ENCODE results near the gene ARHGAP1.

DNA sequence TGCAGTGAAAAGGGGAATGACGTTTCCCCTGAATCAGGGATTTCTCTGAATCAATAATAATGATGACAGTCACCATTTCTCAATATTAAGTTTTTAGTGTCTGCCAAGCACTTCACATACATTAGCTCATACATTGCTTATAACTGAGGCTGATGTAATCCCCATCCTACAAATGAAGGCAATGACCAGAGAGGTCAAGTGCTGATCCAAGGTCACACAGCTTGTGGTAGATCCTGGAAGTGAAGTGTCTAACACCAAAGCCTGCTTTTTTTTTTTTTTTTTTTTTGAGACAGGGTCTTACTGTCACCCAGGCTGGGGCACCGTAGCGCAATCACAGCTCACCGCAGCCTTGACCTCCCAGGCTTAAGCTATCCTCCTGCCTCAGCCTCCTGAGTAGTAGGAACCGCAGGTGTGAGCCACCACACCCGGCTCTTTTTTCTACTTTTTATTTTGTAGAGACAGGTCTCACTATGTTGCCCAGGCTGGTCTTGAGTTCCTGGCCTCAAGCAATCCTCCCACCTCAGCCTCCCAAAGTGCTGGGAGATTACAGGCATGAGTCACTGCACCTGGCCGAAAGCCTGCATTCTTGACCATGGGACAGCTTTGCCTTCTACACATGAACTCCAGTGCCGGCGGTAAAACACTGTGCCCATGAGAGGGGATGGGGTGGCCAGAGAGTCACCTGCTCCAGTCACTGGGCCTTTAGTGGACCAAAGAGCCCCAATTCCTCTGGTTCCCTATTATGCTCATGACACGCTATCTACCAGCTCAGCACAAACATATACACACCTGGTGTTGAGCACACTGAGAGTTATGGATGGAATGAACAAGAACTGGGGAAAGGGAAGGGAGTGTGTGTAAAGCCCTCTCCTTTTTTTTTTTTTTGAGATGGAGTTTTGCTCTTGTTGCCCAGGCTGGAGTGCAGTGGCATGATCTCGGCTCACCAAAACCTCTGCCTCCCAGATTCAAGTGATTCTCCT is 17.4 kb downstream of the ARHGAP1 start:
- TF ChIP-seq, protein P1, sequence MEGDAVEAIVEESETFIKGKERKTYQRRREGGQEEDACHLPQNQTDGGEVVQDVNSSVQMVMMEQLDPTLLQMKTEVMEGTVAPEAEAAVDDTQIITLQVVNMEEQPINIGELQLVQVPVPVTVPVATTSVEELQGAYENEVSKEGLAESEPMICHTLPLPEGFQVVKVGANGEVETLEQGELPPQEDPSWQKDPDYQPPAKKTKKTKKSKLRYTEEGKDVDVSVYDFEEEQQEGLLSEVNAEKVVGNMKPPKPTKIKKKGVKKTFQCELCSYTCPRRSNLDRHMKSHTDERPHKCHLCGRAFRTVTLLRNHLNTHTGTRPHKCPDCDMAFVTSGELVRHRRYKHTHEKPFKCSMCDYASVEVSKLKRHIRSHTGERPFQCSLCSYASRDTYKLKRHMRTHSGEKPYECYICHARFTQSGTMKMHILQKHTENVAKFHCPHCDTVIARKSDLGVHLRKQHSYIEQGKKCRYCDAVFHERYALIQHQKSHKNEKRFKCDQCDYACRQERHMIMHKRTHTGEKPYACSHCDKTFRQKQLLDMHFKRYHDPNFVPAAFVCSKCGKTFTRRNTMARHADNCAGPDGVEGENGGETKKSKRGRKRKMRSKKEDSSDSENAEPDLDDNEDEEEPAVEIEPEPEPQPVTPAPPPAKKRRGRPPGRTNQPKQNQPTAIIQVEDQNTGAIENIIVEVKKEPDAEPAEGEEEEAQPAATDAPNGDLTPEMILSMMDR (conservative IDR thresholded peaks at IDR 0.05) = no peak
- TF ChIP-seq EZH2 (IDR thresholded peaks at IDR 0.05; ENCODE audit: low read depth) = no peak
